Measurements from ENCODE around the gene MSH2.

DNA sequence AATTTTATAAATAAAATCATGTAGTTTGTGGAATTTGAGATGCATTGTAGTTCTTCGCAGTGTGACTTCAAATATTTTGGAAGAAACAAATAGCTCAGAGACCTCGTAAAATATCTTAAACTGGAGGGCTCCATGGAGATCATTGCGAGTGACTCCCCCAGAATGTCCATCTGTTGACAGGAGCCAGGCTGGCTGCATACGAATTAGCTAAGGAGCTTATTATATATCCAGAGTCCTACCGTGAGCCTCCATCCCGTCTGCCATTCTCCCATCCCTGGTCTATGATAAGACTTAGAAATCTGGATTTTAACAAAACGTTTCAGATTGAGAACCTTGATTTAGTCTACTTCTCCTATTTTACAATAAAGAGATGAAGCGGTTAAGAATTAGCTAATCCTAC is 80.2 kb downstream of the MSH2 start:
- TF ChIP-seq, protein P1, sequence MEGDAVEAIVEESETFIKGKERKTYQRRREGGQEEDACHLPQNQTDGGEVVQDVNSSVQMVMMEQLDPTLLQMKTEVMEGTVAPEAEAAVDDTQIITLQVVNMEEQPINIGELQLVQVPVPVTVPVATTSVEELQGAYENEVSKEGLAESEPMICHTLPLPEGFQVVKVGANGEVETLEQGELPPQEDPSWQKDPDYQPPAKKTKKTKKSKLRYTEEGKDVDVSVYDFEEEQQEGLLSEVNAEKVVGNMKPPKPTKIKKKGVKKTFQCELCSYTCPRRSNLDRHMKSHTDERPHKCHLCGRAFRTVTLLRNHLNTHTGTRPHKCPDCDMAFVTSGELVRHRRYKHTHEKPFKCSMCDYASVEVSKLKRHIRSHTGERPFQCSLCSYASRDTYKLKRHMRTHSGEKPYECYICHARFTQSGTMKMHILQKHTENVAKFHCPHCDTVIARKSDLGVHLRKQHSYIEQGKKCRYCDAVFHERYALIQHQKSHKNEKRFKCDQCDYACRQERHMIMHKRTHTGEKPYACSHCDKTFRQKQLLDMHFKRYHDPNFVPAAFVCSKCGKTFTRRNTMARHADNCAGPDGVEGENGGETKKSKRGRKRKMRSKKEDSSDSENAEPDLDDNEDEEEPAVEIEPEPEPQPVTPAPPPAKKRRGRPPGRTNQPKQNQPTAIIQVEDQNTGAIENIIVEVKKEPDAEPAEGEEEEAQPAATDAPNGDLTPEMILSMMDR (IDR thresholded peaks at IDR 0.05; ENCODE audit: poor library complexity): no peak
- TF ChIP-seq EZH2 (IDR thresholded peaks at IDR 0.05; ENCODE audit: borderline replicate concordance) (no peak), EZH2phosphoT487 (IDR thresholded peaks at IDR 0.05; ENCODE audit: low read depth, severe bottlenecking, unreplicated experiment) (no peak)
